PC-3 (cell line): Measurements from ENCODE around the gene PSMD5.

Experiments used
- CTCF ChIP-seq: fragments of 300-600 bp; sonication (generic); conservative IDR thresholded peaks from 2 replicates; pipeline ENCODE4 v1.5.1; 2017; ENCODE audit warnings: antibody characterized with exemption, low read depth, mild to moderate bottlenecking, low read length
- EZH2 ChIP-seq: fragments of 300-600 bp; sonication (generic); IDR thresholded peaks from one replicate; pipeline ENCODE4 v1.6.1; 2017; ENCODE audit warnings: antibody characterized with exemption, mild to moderate bottlenecking, low read length; ENCODE audit not compliant: unreplicated experiment
- EZH2phosphoT487 ChIP-seq: fragments of 300-600 bp; sonication (generic); IDR thresholded peaks from 2 replicates; pipeline ENCODE4 v1.6.1; 2018; ENCODE audit warnings: mild to moderate bottlenecking, antibody characterized with exemption, low read length, borderline replicate concordance

- no peak for TF ChIP-seq EZH2
- no peak for TF ChIP-seq CTCF
- TF ChIP-seq EZH2phosphoT487: no peak
These were observed 4.8 kb downstream of the PSMD5 start for GRCh38 chr9:120837921-120838320.
